Measurements from ENCODE around the gene ANK2. TPM values are rescaled to one million over a fixed set of nuclear protein-coding genes. Genes with fewer than 3 reads are reported as not detected.

The ANK2 gene
- total RNA-seq, 4 donors from 2014 or later: 25.9 to 64.4 (median 55.4) TPM

DNA sequence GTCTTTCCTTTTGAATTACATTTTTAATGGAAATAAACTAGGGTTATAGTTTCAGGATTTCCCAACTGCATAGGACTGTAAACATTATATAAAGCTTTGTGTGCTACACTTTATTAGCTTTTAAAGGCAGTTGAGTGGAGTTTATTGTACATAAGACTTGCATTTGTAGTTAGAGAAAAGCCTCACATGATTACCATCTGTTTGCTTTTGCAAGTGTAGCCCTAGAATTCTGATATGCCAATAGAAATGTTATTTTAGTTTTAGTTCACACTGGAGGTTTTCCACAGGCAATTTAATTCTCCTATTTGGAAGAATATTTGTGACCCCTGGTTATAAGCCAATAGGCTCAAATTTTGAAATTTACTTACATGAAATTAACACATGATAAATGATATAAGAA lies 41.3 kb upstream of the ANK2 start:
- H3K4me3 ChIP-seq (replicated peaks in 1 of 3): no peak overlapping the region
- TF ChIP-seq, protein P1, sequence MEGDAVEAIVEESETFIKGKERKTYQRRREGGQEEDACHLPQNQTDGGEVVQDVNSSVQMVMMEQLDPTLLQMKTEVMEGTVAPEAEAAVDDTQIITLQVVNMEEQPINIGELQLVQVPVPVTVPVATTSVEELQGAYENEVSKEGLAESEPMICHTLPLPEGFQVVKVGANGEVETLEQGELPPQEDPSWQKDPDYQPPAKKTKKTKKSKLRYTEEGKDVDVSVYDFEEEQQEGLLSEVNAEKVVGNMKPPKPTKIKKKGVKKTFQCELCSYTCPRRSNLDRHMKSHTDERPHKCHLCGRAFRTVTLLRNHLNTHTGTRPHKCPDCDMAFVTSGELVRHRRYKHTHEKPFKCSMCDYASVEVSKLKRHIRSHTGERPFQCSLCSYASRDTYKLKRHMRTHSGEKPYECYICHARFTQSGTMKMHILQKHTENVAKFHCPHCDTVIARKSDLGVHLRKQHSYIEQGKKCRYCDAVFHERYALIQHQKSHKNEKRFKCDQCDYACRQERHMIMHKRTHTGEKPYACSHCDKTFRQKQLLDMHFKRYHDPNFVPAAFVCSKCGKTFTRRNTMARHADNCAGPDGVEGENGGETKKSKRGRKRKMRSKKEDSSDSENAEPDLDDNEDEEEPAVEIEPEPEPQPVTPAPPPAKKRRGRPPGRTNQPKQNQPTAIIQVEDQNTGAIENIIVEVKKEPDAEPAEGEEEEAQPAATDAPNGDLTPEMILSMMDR (IDR thresholded peaks at IDR 0.05): no peak
- TF ChIP-seq POLR2A (IDR thresholded peaks at IDR 0.05): no peak
- DNase-seq: no peak
- no peak overlapping the region for H3K27ac ChIP-seq
- H3K9me3 ChIP-seq: no peaks in the 10 kb centered on the region
- no peaks in the 10 kb centered on the region for H3K4me1 ChIP-seq
- H3K36me3 ChIP-seq: no peaks in the 10 kb centered on the region
- intact Hi-C loops (cut with DNase I): no loop called here
- H3K27me3 ChIP-seq: no peaks in the 10 kb centered on the region

DNA sequence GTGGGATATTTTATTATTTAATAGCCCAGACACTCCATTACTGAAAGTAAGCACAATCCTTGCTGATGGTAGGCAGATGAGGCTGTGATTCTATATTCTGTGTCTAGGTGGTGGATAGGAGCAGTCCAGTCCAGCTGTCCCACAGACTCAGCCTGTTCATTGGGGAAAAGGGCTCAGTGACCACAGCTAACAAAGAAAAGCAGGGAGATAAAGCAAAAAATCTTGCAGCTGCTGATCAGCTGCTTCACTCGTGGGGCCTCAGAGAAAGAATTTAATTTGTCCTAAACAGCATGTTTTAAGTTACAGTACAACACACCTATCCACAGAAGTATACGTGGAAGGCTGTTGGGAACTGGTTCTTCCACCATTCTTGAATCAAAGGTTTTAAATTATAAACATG lies 40.7 kb upstream of the ANK2 start:
- Histone ChIP-seq H3K4me3 (replicated peaks in 1 of 3) (no peak overlapping the region), H3K4me1 (no peaks in the 10 kb centered on the region), H3K9me3 (no peaks in the 10 kb centered on the region), H3K27ac (no peak overlapping the region), H3K36me3 (no peaks in the 10 kb centered on the region), H3K27me3 (no peaks in the 10 kb centered on the region)
- TF ChIP-seq, protein P1 (IDR thresholded peaks at IDR 0.05): no peak
- no peak for TF ChIP-seq POLR2A (IDR thresholded peaks at IDR 0.05)
- intact Hi-C loops (cut with DNase I): no loop called here
- DNase-seq: no peak
- 55 to 56% methylated on average over 2 of the region's 2 CpGs for WGBS, 2 donors

DNA sequence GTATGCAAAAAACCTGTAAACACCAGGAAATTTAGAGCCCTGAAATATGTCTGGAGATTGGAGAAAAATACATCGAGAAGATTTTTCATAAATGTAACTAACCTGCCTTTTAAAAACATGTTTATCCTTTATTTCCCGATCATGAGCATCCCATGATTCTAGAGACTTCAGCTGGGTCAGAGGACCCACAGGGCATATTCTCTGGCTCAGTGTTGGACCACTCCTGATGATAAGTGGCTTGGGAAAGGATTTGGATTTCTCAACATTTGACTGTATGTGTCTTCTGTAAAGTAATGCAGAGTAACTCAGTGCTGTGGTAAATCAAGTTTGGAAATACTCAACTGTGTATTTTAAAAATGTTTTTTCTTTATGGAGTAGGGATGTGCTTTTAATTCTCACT lies 40.0 kb upstream of the ANK2 start:
- intact Hi-C loops (cut with DNase I): no loop called here
- no peaks in the 10 kb centered on the region for H3K27me3 ChIP-seq
- H3K36me3 ChIP-seq: no peaks in the 10 kb centered on the region
- no peaks in the 10 kb centered on the region for H3K9me3 ChIP-seq
- no peak overlapping the region for H3K4me3 ChIP-seq (replicated peaks in 1 of 3)
- H3K4me1 ChIP-seq: no peaks in the 10 kb centered on the region
- no peak overlapping the region for H3K27ac ChIP-seq
- TF ChIP-seq, protein P1 (IDR thresholded peaks at IDR 0.05): no peak
- no peak for TF ChIP-seq POLR2A (IDR thresholded peaks at IDR 0.05)
- no peak for DNase-seq
- WGBS, 2 donors: 86 to 96% methylated on average over 2 of the region's 2 CpGs

DNA sequence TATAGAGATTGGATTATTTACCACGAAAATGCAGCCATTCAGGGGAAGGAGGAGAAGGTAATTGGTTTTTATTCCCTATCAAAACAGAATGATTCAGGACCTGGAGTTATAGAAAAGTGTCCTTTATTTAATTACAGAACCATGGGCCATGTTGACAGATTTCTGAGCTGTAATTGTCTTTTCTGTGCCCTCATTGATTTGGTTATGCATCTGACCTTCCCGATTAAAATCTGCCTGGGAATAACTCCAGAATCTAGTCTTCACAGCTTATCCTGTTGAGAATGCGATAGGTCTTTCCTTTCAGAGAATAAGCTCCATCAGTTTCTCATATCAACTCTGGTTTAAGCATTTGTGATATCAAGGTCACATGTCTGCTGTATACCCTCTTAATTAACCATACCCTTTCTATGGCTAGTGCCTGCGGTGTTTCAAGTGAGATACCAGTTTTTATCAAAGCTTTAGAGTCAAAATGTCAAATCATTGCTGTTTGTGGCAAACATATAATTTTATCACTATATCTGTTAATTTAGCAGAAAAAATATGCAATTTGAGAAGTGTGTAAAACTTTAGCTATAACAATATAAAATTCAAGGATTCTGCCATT lies 37.2 kb upstream of the ANK2 start:
- H3K27me3 ChIP-seq: no peaks in the 10 kb centered on the region
- H3K4me1 ChIP-seq: no peaks in the 10 kb centered on the region
- H3K4me3 ChIP-seq (replicated peaks in 1 of 3): no peak overlapping the region
- TF ChIP-seq POLR2A (IDR thresholded peaks at IDR 0.05): no peak
- TF ChIP-seq, protein P1 (IDR thresholded peaks at IDR 0.05): no peak
- no peak overlapping the region for H3K27ac ChIP-seq
- no peak for DNase-seq
- no peaks in the 10 kb centered on the region for H3K36me3 ChIP-seq
- H3K9me3 ChIP-seq: no peaks in the 10 kb centered on the region
- intact Hi-C loops (cut with DNase I): no loop called here
- WGBS, 2 donors: 88 to 91% methylated on average over 4 of the region's 4 CpGs

DNA sequence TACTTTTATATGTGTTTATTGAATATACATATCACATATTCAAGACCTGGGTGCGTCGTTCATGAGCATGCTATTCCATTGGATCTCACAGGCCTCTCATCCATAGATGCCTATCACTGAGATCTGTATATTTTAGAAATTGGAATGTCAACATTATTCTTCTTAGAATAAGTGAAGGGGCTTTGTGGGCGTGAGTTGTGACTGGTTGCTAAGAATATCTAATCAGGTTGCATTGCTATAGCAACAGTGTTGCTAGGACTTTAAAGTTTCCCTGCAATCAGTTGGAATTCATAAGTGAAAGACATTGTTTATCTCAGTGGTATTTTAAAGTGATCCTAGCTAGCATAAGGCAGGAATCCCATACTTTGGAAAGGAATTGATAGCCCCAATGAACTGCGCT lies 36.7 kb upstream of the ANK2 start:
- no peaks in the 10 kb centered on the region for H3K36me3 ChIP-seq
- 80 to 87% methylated on average over 4 of the region's 4 CpGs for WGBS, 2 donors
- TF ChIP-seq, protein P1 (IDR thresholded peaks at IDR 0.05): no peak
- no peak for TF ChIP-seq POLR2A (IDR thresholded peaks at IDR 0.05)
- no peak overlapping the region for H3K27ac ChIP-seq
- no peak for DNase-seq
- H3K4me3 ChIP-seq (replicated peaks in 1 of 3): no peak overlapping the region
- intact Hi-C loops (cut with DNase I): no loop called here
- no peaks in the 10 kb centered on the region for H3K4me1 ChIP-seq
- H3K27me3 ChIP-seq: no peaks in the 10 kb centered on the region
- H3K9me3 ChIP-seq: no peaks in the 10 kb centered on the region

Measured in thyroid gland (tissue), 4 donors.